H1 (cell line): ENCODE results near the gene DGKI. TPM values are rescaled to one million over a fixed set of nuclear protein-coding genes. Genes with fewer than 3 reads are reported as not detected.

Experiments
- BACH1 ChIP-seq: IDR thresholded peaks from 2 replicates; pipeline ENCODE4 v1.6.1; 2012; ENCODE audit warnings: low read length, improper control_type of control experiment
- HDAC6 ChIP-seq: IDR thresholded peaks from one replicate; pipeline ENCODE4 v1.7.1; 2012; ENCODE audit warnings: low read depth, mild to moderate bottlenecking, inconsistent platforms, low read length, moderate library complexity
- KDM1A ChIP-seq: fragments of 200-600, 300-600 bp; sonication (generic); IDR thresholded peaks from 2 replicates; pipeline ENCODE4 v1.7.1; 2016; ENCODE audit warnings: mild to moderate bottlenecking, low read length, borderline replicate concordance
- POLR2AphosphoS5 ChIP-seq: IDR thresholded peaks from 2 replicates; pipeline ENCODE4 v1.6.1; 2011; ENCODE audit warnings: low read depth, low read length
- SIN3A ChIP-seq, 2 experiments: IDR thresholded peaks in 1 of 2; conservative IDR thresholded peaks in 1 of 2; 2 replicates each; pipeline ENCODE4 v1.6.1; 2011 to 2012; ENCODE audit warnings: low read length in 2 of 2, improper control_type of control experiment in 1 of 2, low read depth in 1 of 2, mild to moderate bottlenecking in 1 of 2
- SIX5 ChIP-seq: IDR thresholded peaks from 2 replicates; pipeline ENCODE4 v1.6.1; 2011; ENCODE audit warnings: mild to moderate bottlenecking, low read depth, low read length
- SP1 ChIP-seq: IDR thresholded peaks from 2 replicates; pipeline ENCODE4 v1.6.1; 2011; ENCODE audit warnings: low read depth, low read length
- polyA plus RNA-seq, 7 experiments: library from polyadenylated mRNA; depleted of rRNA in 3 of 7; stranded (reverse) in 5 of 7; unstranded in 2 of 7; fragments of >200 nt in 5 of 7; fragments of 200-250 nt in 2 of 7; gene quantifications; 1 replicate in 5 of 7; 2 replicates in 1 of 7; 4 replicates in 1 of 7; pipeline versions ENCODE4 v1.2.1 to v1.2.3, GENCODE V29; 2011 to 2013; ENCODE audit warnings: missing spikeins in 2 of 7, mixed read lengths in 2 of 7
- total RNA-seq: library from RNA; stranded (reverse); fragmentation: NEBNext Ultra II Directional; extraction: Animal tissue kit (Norgen Biotek cat#: 25700); gene quantifications from 2 replicates; pipeline ENCODE4 v1.2.1, GENCODE V29; 2021
- TF ChIP-seq, protein P1 (sequence below): fragments of 300-600 bp; sonication (generic); IDR thresholded peaks from 2 replicates; pipeline ENCODE4 v1.7.1; 2012; ENCODE audit warnings: low read length, moderate library complexity, mild to moderate bottlenecking, inconsistent platforms; ENCODE audit not compliant: insufficient replicate concordance
- TF ChIP-seq, protein P2 (sequence below): IDR thresholded peaks from 2 replicates; pipeline ENCODE4 v1.6.1; 2011; ENCODE audit warnings: low read depth, mild to moderate bottlenecking, low read length; ENCODE audit not compliant: insufficient read depth

Gene DGKI
- total and polyA plus RNA-seq, 2 of the 8 experiments (the other 6 are each of a cell fraction or from before 2014, with no cell fraction given): 0.20 to 0.71 TPM

DNA sequence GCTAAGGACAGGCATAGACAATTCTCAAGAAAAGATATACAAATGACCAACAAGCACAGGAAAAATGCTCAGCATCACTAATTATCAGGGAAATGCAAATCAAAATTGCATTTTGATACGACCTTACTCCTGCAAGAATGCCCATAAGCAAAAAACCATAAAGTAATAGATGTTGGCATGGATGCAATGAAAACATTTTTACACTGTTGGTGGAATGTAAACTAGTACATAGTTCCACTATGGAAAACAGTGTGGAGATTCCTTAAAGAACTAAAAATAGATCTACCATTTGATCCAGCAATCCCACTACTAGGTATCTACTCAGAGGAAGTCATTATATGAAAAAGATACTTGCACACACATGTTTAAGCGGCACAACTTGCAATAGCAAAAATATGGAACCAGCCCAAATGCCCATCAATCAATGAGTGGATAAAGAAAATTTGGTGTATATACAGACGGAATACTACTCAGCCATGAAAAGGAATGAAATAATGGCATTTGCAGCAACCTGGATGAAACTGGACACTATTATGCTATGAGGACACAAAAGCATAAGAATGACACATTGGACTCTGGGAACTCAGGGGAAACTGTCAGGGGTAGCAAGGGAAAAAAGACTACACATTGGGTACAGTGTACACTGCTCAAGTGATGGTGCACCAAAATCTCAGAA lies 59.3 kb downstream of the DGKI start (continued):
- TF ChIP-seq, protein P1, sequence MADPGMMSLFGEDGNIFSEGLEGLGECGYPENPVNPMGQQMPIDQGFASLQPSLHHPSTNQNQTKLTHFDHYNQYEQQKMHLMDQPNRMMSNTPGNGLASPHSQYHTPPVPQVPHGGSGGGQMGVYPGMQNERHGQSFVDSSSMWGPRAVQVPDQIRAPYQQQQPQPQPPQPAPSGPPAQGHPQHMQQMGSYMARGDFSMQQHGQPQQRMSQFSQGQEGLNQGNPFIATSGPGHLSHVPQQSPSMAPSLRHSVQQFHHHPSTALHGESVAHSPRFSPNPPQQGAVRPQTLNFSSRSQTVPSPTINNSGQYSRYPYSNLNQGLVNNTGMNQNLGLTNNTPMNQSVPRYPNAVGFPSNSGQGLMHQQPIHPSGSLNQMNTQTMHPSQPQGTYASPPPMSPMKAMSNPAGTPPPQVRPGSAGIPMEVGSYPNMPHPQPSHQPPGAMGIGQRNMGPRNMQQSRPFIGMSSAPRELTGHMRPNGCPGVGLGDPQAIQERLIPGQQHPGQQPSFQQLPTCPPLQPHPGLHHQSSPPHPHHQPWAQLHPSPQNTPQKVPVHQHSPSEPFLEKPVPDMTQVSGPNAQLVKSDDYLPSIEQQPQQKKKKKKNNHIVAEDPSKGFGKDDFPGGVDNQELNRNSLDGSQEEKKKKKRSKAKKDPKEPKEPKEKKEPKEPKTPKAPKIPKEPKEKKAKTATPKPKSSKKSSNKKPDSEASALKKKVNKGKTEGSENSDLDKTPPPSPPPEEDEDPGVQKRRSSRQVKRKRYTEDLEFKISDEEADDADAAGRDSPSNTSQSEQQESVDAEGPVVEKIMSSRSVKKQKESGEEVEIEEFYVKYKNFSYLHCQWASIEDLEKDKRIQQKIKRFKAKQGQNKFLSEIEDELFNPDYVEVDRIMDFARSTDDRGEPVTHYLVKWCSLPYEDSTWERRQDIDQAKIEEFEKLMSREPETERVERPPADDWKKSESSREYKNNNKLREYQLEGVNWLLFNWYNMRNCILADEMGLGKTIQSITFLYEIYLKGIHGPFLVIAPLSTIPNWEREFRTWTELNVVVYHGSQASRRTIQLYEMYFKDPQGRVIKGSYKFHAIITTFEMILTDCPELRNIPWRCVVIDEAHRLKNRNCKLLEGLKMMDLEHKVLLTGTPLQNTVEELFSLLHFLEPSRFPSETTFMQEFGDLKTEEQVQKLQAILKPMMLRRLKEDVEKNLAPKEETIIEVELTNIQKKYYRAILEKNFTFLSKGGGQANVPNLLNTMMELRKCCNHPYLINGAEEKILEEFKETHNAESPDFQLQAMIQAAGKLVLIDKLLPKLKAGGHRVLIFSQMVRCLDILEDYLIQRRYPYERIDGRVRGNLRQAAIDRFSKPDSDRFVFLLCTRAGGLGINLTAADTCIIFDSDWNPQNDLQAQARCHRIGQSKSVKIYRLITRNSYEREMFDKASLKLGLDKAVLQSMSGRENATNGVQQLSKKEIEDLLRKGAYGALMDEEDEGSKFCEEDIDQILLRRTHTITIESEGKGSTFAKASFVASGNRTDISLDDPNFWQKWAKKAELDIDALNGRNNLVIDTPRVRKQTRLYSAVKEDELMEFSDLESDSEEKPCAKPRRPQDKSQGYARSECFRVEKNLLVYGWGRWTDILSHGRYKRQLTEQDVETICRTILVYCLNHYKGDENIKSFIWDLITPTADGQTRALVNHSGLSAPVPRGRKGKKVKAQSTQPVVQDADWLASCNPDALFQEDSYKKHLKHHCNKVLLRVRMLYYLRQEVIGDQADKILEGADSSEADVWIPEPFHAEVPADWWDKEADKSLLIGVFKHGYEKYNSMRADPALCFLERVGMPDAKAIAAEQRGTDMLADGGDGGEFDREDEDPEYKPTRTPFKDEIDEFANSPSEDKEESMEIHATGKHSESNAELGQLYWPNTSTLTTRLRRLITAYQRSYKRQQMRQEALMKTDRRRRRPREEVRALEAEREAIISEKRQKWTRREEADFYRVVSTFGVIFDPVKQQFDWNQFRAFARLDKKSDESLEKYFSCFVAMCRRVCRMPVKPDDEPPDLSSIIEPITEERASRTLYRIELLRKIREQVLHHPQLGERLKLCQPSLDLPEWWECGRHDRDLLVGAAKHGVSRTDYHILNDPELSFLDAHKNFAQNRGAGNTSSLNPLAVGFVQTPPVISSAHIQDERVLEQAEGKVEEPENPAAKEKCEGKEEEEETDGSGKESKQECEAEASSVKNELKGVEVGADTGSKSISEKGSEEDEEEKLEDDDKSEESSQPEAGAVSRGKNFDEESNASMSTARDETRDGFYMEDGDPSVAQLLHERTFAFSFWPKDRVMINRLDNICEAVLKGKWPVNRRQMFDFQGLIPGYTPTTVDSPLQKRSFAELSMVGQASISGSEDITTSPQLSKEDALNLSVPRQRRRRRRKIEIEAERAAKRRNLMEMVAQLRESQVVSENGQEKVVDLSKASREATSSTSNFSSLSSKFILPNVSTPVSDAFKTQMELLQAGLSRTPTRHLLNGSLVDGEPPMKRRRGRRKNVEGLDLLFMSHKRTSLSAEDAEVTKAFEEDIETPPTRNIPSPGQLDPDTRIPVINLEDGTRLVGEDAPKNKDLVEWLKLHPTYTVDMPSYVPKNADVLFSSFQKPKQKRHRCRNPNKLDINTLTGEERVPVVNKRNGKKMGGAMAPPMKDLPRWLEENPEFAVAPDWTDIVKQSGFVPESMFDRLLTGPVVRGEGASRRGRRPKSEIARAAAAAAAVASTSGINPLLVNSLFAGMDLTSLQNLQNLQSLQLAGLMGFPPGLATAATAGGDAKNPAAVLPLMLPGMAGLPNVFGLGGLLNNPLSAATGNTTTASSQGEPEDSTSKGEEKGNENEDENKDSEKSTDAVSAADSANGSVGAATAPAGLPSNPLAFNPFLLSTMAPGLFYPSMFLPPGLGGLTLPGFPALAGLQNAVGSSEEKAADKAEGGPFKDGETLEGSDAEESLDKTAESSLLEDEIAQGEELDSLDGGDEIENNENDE: no peak
- TF ChIP-seq KDM1A: no peak
- no peak for TF ChIP-seq BACH1
- no peak for TF ChIP-seq POLR2AphosphoS5
- TF ChIP-seq SP1: no peak
- no peak for TF ChIP-seq SIX5
- no peak for TF ChIP-seq SIN3A (conservative IDR thresholded peaks at IDR 0.05 in 1 of 2, IDR thresholded peaks at IDR 0.05 in 1 of 2; ENCODE audit: low read depth in 1 of 2, low read length in 2 of 2)
- TF ChIP-seq, protein P2, sequence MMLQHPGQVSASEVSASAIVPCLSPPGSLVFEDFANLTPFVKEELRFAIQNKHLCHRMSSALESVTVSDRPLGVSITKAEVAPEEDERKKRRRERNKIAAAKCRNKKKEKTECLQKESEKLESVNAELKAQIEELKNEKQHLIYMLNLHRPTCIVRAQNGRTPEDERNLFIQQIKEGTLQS: no peak
- TF ChIP-seq HDAC6: no peak
